ENCODE results near the gene GTPBP3. TPM values are rescaled to one million over a fixed set of nuclear protein-coding genes. Genes with fewer than 3 reads are reported as not detected.
A peak's percentile ranks its signal among the peaks of the same experiment; 100 is the strongest.

Gene GTPBP3
- polyA plus RNA-seq, 4 donors, result 9.2 to 18.5 (median 10.9) TPM

DNA sequence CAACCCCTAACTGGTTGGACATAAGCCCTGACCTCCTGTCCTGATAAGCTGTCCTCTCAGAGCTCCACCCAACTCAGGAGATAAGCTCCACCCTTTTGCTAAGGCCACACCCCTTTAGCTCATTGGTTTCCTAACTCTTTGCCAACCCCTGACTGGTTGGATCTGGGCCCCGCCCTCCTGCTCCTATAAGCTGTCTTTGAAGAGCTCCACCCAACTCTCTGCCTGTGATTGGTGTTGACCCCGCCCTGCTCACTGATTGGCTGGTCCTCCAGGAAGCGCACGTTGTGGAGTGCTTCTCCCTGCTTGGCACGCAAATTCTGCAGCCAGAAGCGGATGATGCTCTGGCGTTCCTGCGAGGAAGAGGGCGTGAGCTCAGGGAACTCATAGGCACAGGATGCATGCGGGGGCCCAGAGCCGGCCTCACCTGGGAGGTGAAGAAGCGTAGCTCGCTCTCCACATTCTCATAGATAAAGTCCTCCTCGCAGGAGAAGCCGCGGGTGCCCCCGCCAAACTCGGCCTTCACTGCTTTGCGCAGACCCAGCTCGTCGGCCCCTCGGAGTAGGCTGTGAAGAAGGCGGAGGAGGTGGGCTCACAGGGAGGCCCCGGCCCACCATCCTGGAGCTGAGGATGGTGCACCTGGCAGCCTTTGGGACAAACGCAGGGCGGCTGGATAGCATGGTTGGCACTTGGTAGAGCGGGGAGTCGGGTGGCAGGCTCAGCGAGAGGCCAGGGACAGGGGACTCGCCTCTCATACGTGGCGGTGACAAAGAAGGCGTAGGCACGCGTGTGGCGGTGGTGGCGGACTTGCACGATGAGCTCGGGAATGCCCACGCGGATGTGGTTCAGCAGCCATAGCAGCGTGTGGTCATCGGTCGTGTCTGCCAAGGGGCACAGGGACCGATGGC is 4.4 kb upstream of the GTPBP3 start:
- Histone ChIP-seq H3K27me3 (ENCODE audit: control insufficient read depth in 3 of 3, insufficient read depth in 3 of 3, low read length in 3 of 3) (peaks cover 0 to 21% (median 0%) of the 10 kb centered on the region in 3 donors), H3K4me1 (ENCODE audit: control insufficient read depth in 3 of 3, insufficient read depth in 2 of 3, low read depth in 1 of 3, low read length in 2 of 3) (peaks cover 4 to 26% (median 8%) of the 10 kb centered on the region in 3 donors), H3K4me3 (ENCODE audit: low read depth in 1 of 3, low read length in 3 of 3) (no peak overlapping the region), H3K36me3 (ENCODE audit: control insufficient read depth in 3 of 3, insufficient read depth in 2 of 3, low read depth in 1 of 3, low read length in 3 of 3) (peaks cover 0 to 14% (median 0%) of the 10 kb centered on the region in 3 donors), H3K9me3 (ENCODE audit: control insufficient read depth in 2 of 2, insufficient read depth in 1 of 2, low read depth in 1 of 2, low read length in 1 of 2) (no peaks in the 10 kb centered on the region), H3K27ac (ENCODE audit: low read depth in 1 of 3, low read length in 2 of 3) (no peak overlapping the region)
- FAIRE-seq (no peak), DNase-seq (peak in 1 of 2 donors; percentile 51)
- WGBS, 3 donors, result 96 to 97% (median 96%) methylated on average over 45 of the region's 45 CpGs

DNA sequence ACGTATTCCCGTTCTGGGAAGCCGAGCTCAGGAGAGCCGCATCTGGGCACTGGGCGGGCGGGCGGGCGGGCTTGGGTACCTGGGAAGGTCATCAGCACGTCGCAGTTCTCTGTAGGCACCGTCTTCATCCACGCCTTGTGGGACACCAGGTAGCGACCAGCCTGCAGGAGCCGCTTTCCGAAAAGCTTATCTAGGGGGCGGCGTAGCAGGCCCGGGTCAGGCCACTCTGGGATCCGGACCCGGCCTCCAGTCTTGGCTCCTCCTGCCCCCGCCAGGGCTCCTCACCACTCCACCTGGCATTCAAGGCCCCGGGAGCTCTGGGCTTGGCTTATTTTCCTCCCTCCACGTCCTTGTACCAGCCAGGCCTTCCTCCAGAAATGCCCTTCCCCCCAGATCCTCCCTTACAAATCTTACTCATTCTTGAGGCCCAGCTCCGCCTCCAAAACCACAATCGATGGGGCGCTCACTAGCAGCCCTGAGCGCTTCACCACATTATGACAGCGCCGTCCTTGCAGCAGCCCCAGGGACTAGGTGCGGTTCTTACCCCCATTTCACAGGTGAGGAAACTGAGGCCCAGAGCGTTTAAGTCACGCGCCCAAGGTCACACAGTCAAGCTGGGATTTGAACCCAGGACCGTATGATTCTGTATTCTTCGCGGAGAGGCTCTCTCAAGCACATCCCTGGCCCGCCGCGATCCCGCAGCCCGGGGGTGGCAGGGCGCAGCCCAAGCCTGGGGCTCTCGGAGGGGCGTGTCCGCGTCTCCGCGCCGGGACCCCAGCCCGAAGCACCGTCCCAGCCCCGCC is 3.5 kb upstream of the GTPBP3 start:
- peak overlapping the region in 1 of 3 donors; percentile 56 for H3K27ac ChIP-seq (ENCODE audit: low read depth in 1 of 3, low read length in 2 of 3)

GRCh38 chr19:17334414-17335409 is 2.6 kb upstream of the GTPBP3 start, which contains the start of gene ANO8:
Gene ANO8, minus strand, starts transcription at chr19:17334855. Its CDS starts 185 bp downstream, at chr19:17334670.
- peak; percentile 95 to 99 for DNase-seq
- Histone ChIP-seq H3K36me3 (ENCODE audit: control insufficient read depth in 3 of 3, insufficient read depth in 2 of 3, low read depth in 1 of 3, low read length in 3 of 3) (peaks cover 0 to 27% (median 0%) of the 10 kb centered on the region in 3 donors), H3K27ac (ENCODE audit: low read depth in 1 of 3, low read length in 2 of 3) (peak within 1 kb of the TSS in 2 of 3 donors; percentile 46 to 56), H3K27me3 (ENCODE audit: control insufficient read depth in 3 of 3, insufficient read depth in 3 of 3, low read length in 3 of 3) (peaks cover 0 to 16% (median 0%) of the 10 kb centered on the region in 3 donors), H3K4me3 (ENCODE audit: low read depth in 1 of 3, low read length in 3 of 3) (peak within 1 kb of the TSS; percentile 48 to 71 (median 48)), H3K9me3 (ENCODE audit: control insufficient read depth in 2 of 2, insufficient read depth in 1 of 2, low read depth in 1 of 2, low read length in 1 of 2) (no peaks in the 10 kb centered on the region), H3K4me1 (ENCODE audit: control insufficient read depth in 3 of 3, insufficient read depth in 2 of 3, low read depth in 1 of 3, low read length in 2 of 3) (peaks cover 5 to 22% (median 10%) of the 10 kb centered on the region in 3 donors)
- no peak for FAIRE-seq
- 1 to 2% (median 2%) methylated on average over 54 to 86 of the region's 86 CpGs for WGBS, 3 donors

More for the DNA sequence above, 3.5 kb upstream of the GTPBP3 start:
- Histone ChIP-seq H3K9me3 (ENCODE audit: control insufficient read depth in 2 of 2, insufficient read depth in 1 of 2, low read depth in 1 of 2, low read length in 1 of 2) (no peaks in the 10 kb centered on the region), H3K36me3 (ENCODE audit: control insufficient read depth in 3 of 3, insufficient read depth in 2 of 3, low read depth in 1 of 3, low read length in 3 of 3) (peaks cover 0 to 20% (median 0%) of the 10 kb centered on the region in 3 donors), H3K4me1 (ENCODE audit: control insufficient read depth in 3 of 3, insufficient read depth in 2 of 3, low read depth in 1 of 3, low read length in 2 of 3) (peaks cover 9 to 28% (median 10%) of the 10 kb centered on the region in 3 donors), H3K4me3 (ENCODE audit: low read depth in 1 of 3, low read length in 3 of 3) (peak overlapping the region; percentile 48 to 71 (median 48)), H3K27me3 (ENCODE audit: control insufficient read depth in 3 of 3, insufficient read depth in 3 of 3, low read length in 3 of 3) (peaks cover 0 to 21% (median 0%) of the 10 kb centered on the region in 3 donors)
- peak in 1 of 2 donors; percentile 54 for DNase-seq
- 28 to 39% (median 35%) methylated on average over 41 to 52 of the region's 52 CpGs for WGBS, 3 donors
- FAIRE-seq, result no peak

- WGBS, 3 donors, result 51 to 68% (median 67%) methylated on average over 10 of the region's 10 CpGs
- no peaks in the 10 kb centered on the region for H3K9me3 ChIP-seq (ENCODE audit: control insufficient read depth in 2 of 2, insufficient read depth in 1 of 2, low read depth in 1 of 2, low read length in 1 of 2)
- peaks cover 5 to 22% (median 10%) of the 10 kb centered on the region in 3 donors for H3K4me1 ChIP-seq (ENCODE audit: control insufficient read depth in 3 of 3, insufficient read depth in 2 of 3, low read depth in 1 of 3, low read length in 2 of 3)
- DNase-seq, result no peak
- H3K4me3 ChIP-seq (ENCODE audit: low read depth in 1 of 3, low read length in 3 of 3), result no peak overlapping the region
- peaks cover 0 to 21% (median 0%) of the 10 kb centered on the region in 3 donors for H3K36me3 ChIP-seq (ENCODE audit: control insufficient read depth in 3 of 3, insufficient read depth in 2 of 3, low read depth in 1 of 3, low read length in 3 of 3)
- no peak overlapping the region for H3K27ac ChIP-seq (ENCODE audit: low read depth in 1 of 3, low read length in 2 of 3)
- H3K27me3 ChIP-seq (ENCODE audit: control insufficient read depth in 3 of 3, insufficient read depth in 3 of 3, low read length in 3 of 3), result peaks cover 0 to 8% (median 0%) of the 10 kb centered on the region in 3 donors
- FAIRE-seq, result no peak
These were observed 1.8 kb upstream of the GTPBP3 start for GRCh38 chr19:17335575-17335974.

GRCh38 chr19:17337675-17338432 is 501 bp downstream of the GTPBP3 start:
- Histone ChIP-seq H3K27me3 (ENCODE audit: control insufficient read depth in 3 of 3, insufficient read depth in 3 of 3, low read length in 3 of 3) (peaks cover 0 to 6% (median 0%) of the 10 kb centered on the region in 3 donors), H3K4me1 (ENCODE audit: control insufficient read depth in 3 of 3, insufficient read depth in 2 of 3, low read depth in 1 of 3, low read length in 2 of 3) (peaks cover 5 to 22% (median 10%) of the 10 kb centered on the region in 3 donors), H3K27ac (ENCODE audit: low read depth in 1 of 3, low read length in 2 of 3) (peak overlapping the region in 2 of 3 donors; percentile 94 to 97), H3K9me3 (ENCODE audit: control insufficient read depth in 2 of 2, insufficient read depth in 1 of 2, low read depth in 1 of 2, low read length in 1 of 2) (no peaks in the 10 kb centered on the region), H3K4me3 (ENCODE audit: low read depth in 1 of 3, low read length in 3 of 3) (peak overlapping the region; percentile 40 to 93 (median 45)), H3K36me3 (ENCODE audit: control insufficient read depth in 3 of 3, insufficient read depth in 2 of 3, low read depth in 1 of 3, low read length in 3 of 3) (peaks cover 0 to 25% (median 0%) of the 10 kb centered on the region in 3 donors)
- no peak for FAIRE-seq
- DNase-seq, result no peak
- WGBS, 3 donors, result 7 to 8% (median 7%) methylated on average over 46 to 50 of the region's 50 CpGs

DNA sequence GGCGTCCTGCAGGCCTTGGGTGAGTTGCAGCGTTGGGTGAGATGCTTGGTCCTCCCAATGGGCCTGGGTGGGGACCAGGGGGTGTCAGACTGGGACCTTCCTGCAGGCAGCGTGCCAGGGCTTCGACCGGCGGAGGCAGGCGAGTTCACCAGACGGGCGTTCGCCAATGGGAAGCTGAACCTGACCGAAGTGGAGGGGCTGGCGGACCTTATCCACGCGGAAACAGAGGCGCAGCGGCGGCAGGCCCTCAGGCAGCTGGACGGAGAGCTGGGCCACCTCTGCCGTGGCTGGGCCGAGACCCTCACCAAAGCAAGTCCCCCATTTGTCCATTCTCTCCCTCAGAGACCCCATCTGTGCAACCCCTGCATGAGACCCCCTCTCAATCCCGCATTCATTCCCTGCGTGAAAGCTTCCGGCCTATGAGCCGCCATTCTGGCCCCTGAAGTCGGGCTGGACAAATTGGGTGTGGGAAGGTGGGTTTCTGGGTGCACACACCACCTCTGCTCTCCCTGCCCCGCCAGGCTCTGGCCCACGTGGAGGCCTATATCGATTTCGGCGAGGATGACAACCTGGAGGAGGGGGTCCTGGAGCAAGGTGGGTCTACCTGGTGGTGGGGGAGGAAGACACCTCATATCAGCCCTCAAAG is 1.2 kb downstream of the GTPBP3 start:
- Histone ChIP-seq H3K36me3 (ENCODE audit: control insufficient read depth in 3 of 3, insufficient read depth in 2 of 3, low read depth in 1 of 3, low read length in 3 of 3) (peaks cover 0 to 22% (median 0%) of the 10 kb centered on the region in 3 donors), H3K4me3 (ENCODE audit: low read depth in 1 of 3, low read length in 3 of 3) (peak overlapping the region in 2 of 3 donors; percentile 45 to 93), H3K4me1 (ENCODE audit: control insufficient read depth in 3 of 3, insufficient read depth in 2 of 3, low read depth in 1 of 3, low read length in 2 of 3) (peaks cover 5 to 22% (median 10%) of the 10 kb centered on the region in 3 donors), H3K9me3 (ENCODE audit: control insufficient read depth in 2 of 2, insufficient read depth in 1 of 2, low read depth in 1 of 2, low read length in 1 of 2) (no peaks in the 10 kb centered on the region), H3K27me3 (ENCODE audit: control insufficient read depth in 3 of 3, insufficient read depth in 3 of 3, low read length in 3 of 3) (peaks cover 0 to 6% (median 0%) of the 10 kb centered on the region in 3 donors), H3K27ac (ENCODE audit: low read depth in 1 of 3, low read length in 2 of 3) (no peak overlapping the region)
- DNase-seq (no peak), FAIRE-seq (no peak)
- 90 to 95% (median 91%) methylated on average over 26 to 30 of the region's 30 CpGs for WGBS, 3 donors

All from small intestine (tissue), 7 donors.